IPS-NIHi11 (cell line): ENCODE data around the gene ATP4B.
"Not testable (repeated sequence)": the region's sequence is repeated elsewhere in the genome, so short reads cannot be mapped to it uniquely, and the experiment has no call there.

Experiments used
- DNase-seq: peaks from one replicate; pipeline ENCODE4 v3.0.0; 2012; ENCODE audit warnings: mixed read lengths, low spot score

Gene ATP4B

DNA sequence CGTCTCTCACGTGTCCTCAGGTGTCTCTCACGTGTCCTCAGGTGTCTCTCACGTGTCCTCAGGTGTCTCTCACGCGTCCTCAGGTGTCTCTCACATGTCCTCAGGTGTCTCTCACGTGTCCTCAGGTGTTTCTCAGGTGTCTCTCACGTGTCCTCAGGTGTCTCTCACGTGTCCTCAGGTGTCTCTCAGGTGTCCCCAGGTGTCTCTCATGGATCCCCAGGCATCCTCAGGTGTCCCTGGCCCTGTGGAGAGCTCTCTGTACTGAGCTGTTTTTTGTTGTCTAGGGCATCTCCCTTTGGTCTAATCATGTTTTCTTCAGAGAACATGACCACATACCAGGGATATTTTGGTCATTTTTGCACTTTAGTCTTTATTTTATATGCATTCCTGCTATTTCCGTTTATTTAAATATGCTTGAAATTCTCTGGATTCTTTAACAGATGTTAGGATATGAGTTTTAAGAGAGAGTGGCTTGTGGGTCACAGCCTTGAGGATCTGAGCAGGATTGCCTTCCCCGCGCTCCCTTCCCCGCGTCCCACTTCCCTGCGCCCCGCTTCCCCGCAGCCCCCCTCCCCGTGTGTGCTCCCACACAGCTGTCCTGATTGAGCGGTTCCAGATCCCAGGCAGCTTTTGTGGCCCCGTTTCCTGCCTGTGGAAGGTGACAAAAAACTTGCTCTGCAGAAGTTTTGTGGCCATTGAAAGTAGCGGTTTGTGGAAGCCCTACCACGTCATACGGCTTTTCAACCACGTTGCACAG lies 31.9 kb downstream of the ATP4B start:
- DNase-seq: no peak

DNA sequence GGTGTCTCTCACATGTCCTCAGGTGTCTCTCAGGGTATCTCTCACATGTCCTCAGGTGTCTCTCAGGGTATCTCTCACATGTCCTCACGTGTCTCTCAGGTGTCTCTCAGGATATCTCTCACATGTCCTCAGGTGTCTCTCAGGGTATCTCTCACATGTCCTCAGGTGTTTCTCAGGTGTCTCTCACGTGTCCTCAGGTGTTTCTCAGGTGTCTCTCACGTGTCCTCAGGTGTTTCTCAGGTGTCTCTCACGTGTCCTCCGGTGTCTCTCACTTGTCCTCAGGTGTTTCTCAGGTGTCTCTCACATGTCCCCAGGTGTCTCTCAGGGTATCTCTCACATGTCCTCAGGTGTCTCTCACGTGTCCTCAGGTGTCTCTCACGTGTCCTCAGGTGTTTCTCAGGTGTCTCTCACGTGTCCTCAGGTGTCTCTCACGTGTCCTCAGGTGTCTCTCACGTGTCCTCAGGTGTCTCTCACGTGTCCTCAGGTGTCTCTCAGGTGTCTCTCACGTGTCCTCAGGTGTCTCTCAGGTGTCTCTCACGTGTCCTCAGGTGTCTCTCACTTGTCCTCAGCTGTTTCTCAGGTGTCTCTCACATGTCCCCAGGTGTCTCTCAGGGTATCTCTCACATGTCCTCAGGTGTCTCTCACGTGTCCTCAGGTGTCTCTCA lies 33.2 kb downstream of the ATP4B start:
- not testable (repeated sequence) for DNase-seq

DNA sequence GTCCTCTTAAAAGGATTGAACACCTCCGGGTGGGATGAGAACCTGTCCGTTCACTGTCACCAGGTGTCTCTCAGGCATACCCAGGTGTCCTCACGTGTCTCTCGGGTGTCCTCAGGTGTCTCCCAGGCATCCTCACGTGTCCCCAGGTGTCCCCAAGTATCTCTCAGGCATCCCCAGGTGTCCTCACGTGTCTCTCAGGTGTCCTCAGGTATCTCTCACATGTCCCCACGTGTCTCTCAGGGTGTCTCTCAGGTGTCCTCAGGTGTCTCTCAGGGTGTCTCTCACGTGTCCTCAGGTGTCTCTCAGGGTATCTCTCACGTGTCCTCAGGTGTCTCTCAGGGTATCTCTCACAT lies 33.8 kb downstream of the ATP4B start:
- DNase-seq: no peak

DNA sequence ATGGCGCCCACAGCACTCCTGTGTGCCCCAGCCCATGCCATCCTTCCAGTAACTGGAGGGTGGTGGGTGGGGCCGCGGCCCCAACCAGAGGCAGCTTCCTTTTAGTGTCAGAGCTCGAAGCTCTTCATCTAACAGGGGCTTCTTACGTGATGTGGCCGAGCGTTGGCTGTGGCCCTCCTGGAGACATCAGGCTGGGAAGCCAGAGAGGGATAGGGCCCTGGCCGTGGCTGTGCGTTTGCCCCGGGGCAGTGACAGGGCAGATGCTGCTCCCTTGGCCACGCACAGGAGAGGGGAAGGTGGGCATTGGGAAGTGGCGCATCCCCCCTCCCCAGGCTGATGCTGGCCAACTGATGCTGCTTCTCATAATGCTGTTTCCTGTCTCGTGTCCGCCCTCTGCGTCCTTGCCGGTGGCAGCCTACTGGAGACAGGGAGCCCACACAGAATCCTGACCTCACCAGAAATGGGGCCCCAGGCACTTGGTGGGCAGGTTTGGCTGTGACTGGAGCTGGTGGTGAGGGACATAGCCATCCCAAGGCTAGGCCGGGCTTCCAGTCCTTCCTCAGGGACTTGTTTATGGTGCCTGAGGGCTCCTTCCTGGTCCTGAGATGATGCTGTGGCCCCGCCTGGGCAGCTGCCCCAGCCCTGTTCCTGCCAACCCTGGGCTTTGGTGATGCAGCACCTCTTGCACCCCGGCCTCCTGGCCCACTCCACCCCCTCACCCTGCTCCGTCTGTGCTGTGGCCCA lies 34.3 kb downstream of the ATP4B start:
- DNase-seq: no peak

DNA sequence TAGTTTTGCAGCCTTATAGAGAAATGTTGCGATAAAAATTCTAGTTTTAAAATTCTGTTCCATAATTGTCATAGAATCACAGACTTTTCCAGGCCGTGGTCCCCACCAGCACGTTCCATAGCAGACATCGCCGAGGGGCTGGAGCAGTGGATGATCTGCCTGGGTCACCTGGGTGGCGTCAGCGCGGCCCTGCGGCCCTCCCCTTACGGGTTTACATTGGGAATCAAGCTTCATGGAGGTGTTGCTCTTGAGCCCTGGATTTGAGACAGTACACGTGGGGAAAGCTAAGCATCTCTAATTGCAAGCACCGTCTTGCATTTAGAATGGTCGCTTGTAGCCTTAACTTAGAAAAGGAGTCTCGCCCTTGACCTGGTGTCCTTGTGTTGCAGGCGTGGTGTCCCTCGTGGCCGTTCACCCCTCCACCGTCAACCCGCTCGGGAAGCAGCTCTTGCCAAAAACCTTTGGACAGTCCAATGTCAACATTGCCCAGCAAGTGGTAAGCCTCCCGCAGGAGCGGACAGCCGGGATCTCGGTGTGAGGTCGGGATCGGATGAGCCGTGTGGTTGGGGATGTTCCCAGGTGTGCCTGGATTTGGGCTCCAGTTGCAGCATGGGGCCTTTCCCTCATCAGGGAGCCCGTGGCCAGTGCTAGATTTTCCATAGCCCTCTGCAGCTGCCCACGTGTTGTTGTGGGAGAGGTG lies 35.1 kb downstream of the ATP4B start:
- DNase-seq: no peak

DNA sequence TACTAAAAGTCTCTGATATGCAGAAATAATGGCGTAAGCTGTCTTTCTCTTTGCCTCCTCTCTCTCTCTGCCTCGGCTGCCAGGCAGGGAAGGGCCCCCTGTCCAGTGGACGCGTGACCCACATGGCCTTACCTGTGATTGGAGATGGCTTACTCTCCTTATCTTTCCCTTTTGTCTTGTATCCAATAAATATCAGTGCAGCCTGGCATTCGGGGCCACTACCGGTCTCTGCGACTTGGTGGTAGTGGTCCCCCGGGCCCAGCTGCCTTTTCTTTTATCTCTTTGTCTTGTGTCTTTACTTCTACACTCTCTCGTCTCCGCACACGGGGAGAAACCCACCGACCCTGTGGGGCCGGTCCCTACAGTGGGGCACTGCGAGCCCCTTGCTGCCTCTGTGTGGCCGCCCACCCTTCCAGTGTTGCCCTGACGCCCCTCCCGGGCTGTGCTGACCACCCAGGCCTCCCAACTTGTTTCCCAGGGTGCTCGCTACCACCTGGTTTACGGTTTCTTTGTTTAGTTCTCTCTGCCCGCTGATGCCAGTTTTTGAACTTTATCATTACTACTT lies 35.9 kb downstream of the ATP4B start:
- not testable (repeated sequence) for DNase-seq

DNA sequence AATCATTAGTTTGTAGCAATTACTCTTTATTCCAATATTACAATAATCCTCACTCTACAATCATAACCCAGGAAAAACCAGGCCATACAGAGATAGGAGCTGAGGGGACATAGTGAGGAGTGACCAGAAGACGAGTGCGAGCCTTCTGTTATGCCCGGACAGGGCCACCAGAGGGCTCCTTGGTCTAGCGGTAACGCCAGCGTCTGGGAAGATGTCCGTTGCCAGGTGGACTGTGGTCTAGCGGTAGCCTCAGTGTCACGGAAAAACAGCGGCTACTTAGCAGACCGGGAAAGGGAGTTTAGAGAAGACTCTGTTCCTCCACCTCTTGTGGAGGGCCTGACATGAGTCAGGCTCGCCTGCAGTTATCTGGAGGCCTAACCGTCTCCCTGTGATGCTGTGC lies 36.5 kb downstream of the ATP4B start:
- DNase-seq: not testable (repeated sequence)

DNA sequence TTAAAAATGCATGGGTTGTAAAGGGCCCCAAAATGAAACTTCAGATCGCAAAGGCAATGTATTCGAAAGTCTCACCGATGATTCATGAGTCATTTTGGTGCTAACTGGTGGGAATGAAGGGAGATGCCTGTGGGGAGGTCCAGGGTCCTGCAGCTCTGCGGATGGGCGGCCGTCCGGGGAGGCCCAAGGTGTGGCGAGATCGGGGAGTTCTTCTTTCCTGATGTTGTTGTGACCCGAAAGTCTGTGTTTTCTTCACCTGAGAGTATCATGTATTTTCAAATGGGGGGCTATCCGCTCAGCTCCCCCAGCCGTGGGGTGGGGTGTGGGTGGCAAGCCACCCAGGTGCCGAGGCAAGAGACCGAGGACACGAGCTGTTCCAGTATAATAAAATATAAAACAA lies 37.0 kb downstream of the ATP4B start:
- no peak for DNase-seq

DNA sequence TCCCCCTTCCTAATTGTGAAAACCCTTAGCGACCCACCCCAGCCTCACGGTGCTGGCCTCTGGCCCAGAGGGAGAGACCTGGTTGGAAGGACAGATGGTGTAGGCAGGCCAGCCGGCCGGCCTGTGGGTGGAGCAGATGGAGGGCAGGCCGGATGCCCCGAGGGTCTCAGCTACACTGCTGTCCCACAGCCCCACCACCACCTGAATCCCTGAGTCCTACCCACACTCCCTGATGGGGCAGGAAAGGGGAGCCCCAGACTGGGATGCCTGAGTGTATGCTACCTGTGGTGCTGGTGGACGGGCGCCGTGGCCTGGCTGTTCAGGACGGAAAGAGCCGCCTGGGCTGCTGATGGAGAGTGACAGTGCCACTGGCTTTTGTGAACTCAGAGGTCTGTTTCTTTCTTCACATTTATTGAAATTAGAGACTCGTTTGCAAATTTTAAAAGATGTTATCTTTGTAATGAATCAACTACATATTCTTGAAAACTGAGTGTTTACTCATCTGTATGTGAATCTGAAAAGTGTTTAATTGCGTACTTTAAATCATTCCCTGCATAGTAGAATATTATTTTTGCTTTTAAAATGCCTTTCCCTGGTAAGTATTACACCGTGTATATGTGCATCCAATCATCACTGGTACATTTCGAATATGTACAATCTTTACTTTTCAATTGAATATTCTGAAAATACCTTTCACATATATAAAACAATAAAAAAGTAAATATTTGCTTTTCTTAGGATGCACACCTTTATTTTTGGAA lies 37.8 kb downstream of the ATP4B start:
- no peak for DNase-seq

DNA sequence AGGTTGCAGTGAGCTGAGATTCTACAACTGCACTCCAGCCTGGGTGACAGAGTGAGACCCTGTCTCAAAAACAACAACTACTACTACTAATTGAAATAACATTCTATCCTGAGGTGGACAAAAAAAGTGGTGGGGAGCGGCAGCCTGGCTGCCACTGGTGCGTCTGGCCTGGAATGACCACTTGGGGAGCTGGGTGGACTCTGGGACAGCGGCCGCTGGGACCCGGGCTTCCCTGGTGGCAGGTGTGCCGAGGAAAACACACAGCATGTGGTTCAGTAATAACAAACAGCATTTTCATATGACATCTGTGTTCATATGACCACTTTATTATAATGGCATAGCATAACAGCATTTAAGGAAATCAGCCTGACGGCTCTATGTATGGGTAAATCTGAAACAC lies 39.5 kb downstream of the ATP4B start:
- DNase-seq: no peak

DNA sequence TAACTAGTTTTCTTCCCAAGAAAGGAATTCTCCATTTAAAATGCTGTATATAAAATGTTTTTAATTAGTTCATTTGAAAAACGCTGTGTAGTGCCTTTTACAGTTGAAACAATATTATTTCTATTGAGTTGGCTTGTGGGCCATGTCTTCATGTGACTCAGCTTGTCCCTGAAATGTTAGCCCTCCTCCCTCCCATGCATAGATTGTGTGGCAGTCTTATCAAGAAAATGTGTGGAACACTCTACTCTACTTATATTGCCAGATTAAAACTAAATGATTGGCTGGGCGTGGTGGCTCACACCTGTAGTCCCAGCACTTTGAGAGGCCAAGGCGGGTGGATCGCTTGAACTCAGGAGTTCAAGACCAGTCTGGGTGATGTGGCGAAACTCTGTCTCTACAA lies 40.0 kb downstream of the ATP4B start:
- no peak for DNase-seq

DNA sequence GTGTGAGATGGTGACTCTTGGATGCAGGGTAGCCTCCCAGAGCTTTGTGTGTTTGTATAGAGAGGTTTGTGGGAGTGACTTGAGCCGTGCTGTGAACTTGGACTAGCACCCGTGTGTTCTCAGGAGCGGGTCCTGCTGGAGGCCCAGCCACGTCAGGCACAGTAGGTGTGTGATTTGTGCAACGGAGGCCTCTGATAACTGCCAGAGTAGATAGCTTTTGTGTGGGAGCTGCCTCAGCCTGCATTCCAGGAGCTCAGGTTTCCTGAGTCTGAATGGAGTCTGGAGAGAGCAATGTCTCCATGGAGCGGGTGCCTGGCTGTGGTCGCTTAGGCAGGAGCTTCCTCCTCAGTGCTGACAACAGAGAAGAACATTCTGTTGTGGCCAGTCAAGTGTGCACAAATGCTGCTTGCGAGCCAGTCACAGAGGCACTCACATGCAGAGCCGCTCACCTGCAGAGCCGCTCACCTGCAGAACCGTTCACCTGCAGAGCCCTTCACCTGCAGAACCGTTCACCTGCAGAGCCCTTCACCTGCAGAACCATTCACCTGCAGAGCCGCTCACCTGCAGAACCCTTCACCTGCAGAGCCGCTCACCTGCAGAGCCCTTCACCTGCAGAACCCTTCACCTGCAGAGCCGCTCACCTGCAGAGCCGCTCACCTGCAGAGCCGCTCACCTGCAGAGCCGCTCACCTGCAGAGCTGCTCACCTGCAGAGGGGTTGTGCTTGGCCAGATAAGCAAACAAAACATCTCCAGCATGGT lies 40.8 kb downstream of the ATP4B start:
- DNase-seq: peak; percentile 79

DNA sequence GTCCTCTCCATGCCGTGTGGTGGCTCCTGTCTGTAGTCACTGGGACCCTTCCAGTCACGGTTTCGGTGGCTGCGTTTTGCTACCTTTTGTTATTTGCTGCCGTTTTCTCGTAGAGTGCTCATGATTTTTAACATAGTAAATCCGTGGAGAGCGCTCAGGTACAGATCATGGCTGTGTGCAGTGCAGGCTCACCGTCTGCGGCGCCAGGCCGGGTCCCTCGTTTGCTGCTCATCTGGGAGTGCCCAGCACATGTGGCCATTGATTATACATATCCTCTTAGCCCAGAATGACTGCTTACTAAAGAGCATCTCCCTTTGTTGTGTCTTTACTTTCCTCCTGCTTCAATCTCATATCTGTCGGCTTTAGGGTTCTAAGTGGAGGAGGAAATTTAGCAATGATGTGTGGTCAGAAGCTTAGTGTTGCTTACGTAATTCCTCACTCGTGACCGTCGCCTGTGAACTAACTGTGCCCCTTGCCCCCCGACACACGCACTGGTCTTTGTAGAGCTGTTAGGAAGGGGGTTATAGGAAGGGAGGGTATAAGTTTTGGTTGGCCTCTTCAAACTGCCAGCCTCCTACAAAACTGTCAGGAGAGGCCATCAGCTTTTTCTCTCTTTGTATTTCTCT lies 41.6 kb downstream of the ATP4B start:
- no peak for DNase-seq

DNA sequence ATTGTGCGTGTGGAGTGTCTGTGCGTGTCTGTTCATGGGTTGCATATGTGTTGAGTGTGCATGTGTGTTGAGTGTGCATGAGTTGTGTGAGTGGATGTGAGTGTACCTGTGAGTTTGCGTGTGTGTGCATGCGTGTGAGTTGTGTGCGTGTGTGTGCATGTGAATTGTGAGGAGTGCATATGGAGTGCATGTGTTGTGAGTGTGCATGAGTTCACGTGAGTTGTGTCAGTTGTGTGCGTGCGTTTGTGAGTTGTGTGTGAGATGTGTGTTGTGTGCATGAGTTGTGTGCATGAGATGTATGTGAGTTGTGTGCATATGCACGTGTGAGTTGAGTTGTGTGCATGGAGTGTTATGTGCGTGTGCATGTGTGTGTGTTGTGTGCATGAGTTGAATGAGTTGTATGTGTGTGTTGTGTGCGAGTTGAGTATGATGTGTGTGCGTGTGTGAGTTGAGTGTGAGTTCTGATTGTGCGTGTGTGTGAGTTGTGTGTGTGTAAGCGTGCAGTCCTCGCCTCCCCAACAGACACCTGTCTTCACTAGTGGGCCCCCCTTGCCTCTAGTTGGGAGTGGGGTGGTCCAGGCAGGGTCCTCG lies 44.1 kb downstream of the ATP4B start:
- DNase-seq: no peak

DNA sequence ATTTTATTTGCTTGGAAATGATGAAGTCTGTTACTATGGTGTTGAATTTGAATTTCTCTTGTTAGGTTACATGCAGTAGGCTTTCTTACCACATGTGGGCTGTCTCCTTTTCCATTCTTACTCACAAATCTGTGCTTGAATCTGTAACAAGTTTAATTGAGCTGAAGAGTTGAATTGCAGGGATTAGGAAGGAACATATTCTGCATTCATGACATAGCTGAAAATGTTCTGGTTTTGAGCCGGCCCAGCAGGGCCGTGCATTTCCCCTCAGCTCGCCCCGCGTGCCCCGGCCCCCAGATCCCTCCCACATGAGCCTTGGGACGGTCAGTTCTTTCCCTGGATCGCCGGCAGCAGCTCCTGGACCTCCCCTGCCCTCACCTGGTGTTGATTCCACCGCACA lies 45.4 kb downstream of the ATP4B start:
- DNase-seq: no peak

DNA sequence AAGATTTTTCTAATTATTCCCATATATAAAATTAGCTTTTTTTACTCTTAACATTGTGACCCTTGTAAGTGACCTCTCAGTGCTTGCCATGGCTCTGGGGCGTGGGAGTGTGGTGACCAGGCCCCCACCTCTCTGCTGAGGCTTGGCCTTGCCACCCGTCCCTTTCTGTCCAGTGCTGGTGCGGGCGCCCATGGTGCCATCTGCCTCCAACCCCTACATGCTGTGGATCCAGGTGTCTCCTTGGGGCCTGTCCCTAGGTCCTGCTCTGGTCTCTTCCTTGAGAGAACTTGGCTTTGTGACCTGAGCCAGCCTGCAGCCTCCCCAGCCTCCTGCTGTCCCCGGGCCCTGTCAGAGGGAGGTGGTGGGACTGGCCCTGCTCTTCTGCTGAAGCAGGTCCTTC lies 46.0 kb downstream of the ATP4B start:
- no peak for DNase-seq

DNA sequence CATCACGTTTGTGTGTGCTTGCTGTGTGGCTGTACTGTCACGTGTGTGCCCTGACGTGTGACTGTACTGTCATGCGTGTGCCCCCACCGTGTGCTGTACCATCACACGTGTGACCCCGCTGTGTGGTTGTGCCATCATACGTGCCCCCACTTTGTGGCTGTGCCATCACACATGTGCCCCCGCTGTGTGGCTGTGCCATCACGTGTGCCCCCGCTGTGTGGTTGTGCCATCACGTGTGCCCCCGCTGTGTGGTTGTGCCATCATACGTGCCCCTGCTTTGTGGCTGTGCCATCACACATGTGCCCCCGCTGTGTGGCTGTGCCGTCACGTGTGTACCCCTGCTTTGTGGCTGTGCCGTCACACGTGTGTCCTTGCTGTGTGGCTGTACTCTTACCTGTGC lies 47.7 kb downstream of the ATP4B start:
- DNase-seq: no peak

DNA sequence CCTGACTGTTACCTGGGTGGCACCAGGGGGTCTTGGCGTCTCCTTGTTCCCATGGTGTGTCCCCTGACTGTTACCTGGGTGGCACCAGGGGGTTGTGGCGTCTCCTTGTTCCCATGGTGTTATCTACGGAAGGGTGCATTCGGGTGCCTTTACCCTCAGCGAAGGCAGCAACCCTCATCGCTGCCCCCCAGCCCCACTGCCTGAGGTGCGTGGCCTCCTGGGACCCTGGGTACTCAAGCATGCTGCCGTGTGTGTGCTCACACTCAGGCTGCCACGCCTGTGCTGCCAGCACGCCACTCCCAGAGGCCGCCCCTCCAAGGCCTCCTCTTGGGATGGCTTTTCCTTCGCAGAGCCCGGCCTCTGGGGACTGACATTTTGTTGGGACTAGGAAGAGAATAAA lies 48.4 kb downstream of the ATP4B start:
- no peak for DNase-seq

DNA sequence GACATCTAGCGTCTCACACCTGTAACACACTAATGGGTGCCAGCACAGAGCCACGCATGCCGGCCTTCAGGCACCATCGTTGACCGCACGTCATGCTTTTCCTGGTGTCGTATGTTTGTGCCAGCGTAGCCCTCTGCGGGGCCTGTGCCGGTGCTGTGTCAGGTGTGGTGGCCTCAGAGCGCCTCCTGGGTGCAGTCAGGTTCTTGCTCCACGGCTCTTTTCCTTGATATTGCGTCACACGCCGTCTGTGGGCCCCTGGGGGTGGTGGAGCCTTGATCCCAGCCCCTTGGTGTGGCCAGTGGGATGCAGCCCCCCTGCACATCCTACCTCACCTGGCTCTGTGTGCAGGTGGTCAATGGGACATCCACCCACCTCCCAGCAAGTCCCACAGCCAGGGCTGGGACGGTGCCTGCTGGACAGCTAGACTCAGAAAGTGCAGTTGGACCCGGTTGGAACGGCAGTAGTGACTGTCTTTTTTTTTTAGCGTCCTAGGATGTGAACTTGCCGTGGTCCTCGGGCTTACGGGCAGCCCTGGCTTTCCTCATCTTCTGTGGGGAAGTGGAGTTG lies 48.9 kb downstream of the ATP4B start:
- no peak for DNase-seq
